Right lobe of liver (tissue), 6 donors: ENCODE data around the gene CELA3A. TPM values are rescaled to one million over a fixed set of nuclear protein-coding genes. Genes with fewer than 3 reads are reported as not detected.
"Not testable (repeated sequence)": the region's sequence is repeated elsewhere in the genome, so short reads cannot be mapped to it uniquely, and the experiment has no call there.

Experiments used
- ATAC-seq, 4 donors: fragments of 200-7000 bp; cut with Tn5 transposase; one replicate each; pipeline ENCODE4 v1.9.1; 2020; ENCODE audit warnings: mild to moderate bottlenecking in 4 of 4, moderate library complexity in 4 of 4
- DNase-seq, 3 donors: peaks; one replicate each; pipeline ENCODE4 v3.0.0-alpha.2; 2020
- H3K27ac ChIP-seq, 3 donors: fragments of 200-600 bp; one replicate each; pipeline ENCODE4 v1.8.0; 2022
- H3K27me3 ChIP-seq, 2 donors: fragments of 200-600 bp; one replicate each; pipeline ENCODE4 v1.8.0; 2022
- H3K36me3 ChIP-seq, 4 donors: fragments of 200-600 bp; sonication (generic) in 1 of 4; one replicate each; pipeline versions ENCODE4 v1.5.1 to v1.8.0; 2017 to 2022; ENCODE audit warnings: control low read depth in 1 of 4
- H3K4me1 ChIP-seq, 4 donors: fragments of 200-600 bp; sonication (generic) in 1 of 4; one replicate each; pipeline versions ENCODE4 v1.5.1 to v1.8.0; 2017 to 2022; ENCODE audit warnings: control low read depth in 1 of 4
- H3K4me3 ChIP-seq, 3 donors: fragments of 200-600 bp; one replicate each; pipeline ENCODE4 v1.8.0; 2022
- H3K9me3 ChIP-seq, 4 donors: fragments of 200-600 bp; sonication (generic) in 1 of 4; one replicate each; pipeline versions ENCODE4 v1.5.1 to v1.8.0; 2017 to 2022; ENCODE audit warnings: control low read depth in 1 of 4
- CTCF ChIP-seq, 4 donors: fragments of 200-600 bp in 3 of 4; fragments of 450-650 bp in 1 of 4; IDR thresholded peaks; one replicate each; pipeline versions ENCODE4 v1.5.1 to v1.8.0; 2016 to 2022; ENCODE audit warnings: antibody characterized with exemption in 4 of 4, mild to moderate bottlenecking in 2 of 4
- POLR2A ChIP-seq: fragments of 450-650 bp; IDR thresholded peaks from one replicate; pipeline ENCODE4 v1.6.1; 2017; ENCODE audit warnings: antibody characterized with exemption, mild to moderate bottlenecking
- WGBS: methylation state at CpG from one replicate; pipeline ENCODE4 v1.1.6; 2018; ENCODE audit warnings: low coverage, low lambda C conversion rate; ENCODE audit not compliant: insufficient coverage; ENCODE audit errors: missing lambda C conversion rate; 5-methylcytosine and 5-hydroxymethylcytosine counted together
- intact Hi-C, 2 donors: fragments of 100-400 bp; cut with DNase I; formaldehyde crosslinking; loops; one replicate each; pipeline versions ENCODE4 v1.11.2 to v1.14.1; 2022
- total RNA-seq, 6 experiments: library from RNA; depleted of rRNA in 2 of 6; stranded (reverse); fragments of >200 nt in 2 of 6; fragmentation: NEBNext Ultra II Directional in 3 of 6; extraction: Animal tissue kit (Norgen Biotek cat#: 25700) in 3 of 6; gene quantifications; one replicate each; pipeline versions ENCODE4 v1.1.0 to v1.2.4, GENCODE V29; 2016 to 2023
- donor health status: DM: no; HTN: yes; CAD: no.
- donor health status: DM: no; HTN: no; CAD: no.
- donor health status: DM: no; HTN: no; CAD: no.
- donor health status: DM: no; HTN: yes; CAD: no.
- donor health status: DM: no; HTN: yes; CAD: no.

Gene CELA3A
- total RNA-seq, 6 experiments from 2014 or later: 0.22 TPM; not detected in 5

DNA sequence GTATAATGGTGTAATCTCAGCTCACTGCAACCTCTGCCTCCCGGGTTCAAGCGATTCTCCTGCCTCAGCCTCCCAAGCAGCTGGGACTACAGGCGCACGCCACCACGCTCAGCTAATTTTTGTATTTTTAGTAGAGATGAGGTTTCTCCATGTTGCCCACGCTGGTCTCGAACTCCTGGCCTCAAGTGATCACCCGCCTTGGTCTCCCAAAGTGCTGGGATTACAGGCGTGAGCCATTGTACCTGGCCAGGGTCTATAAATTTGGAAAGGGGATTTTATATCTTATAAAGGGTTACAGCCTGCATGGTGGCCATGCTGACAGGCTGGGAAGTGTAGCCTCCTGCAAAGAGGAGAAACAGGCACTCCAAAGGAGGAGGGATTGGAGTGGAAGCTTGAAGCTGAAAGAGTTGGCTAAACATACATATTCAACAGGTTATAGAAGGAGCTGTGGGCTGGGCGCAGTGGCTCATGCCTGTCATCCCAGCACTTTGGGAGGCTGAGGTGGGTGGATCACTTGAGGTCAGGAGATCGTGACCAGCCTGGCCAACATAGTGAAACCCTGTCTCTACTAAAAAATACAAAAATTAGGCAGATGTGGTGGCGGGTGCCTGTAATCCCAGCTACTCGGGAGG, 13.2 kb downstream of the CELA3A start:
- H3K4me1 ChIP-seq, H3K9me3 ChIP-seq, intact Hi-C loops, H3K4me3 ChIP-seq, H3K27me3 ChIP-seq, ATAC-seq, DNase-seq, H3K27ac ChIP-seq, H3K36me3 ChIP-seq: not testable (repeated sequence)
- WGBS: 95% methylated on average over 13 of the region's 13 CpGs

GRCh38 chr1:22018583-22019559, 17.4 kb downstream of the CELA3A start:
- peak in 1 of 3 donors; percentile 29 for DNase-seq
- Histone ChIP-seq H3K27ac (no peak overlapping the region), H3K9me3 (no peaks in the 10 kb centered on the region), H3K4me1 (peaks cover 0 to 4% (median 0%) of the 10 kb centered on the region in 4 donors), H3K4me3 (no peak overlapping the region), H3K36me3 (no peaks in the 10 kb centered on the region), H3K27me3 (no peaks in the 10 kb centered on the region)
- intact Hi-C loops: no loop called here
- ATAC-seq: peak; percentile 56 to 76 (median 66)
- no peak for TF ChIP-seq CTCF (IDR thresholded peaks at IDR 0.05)
- no peak for TF ChIP-seq POLR2A
- WGBS: 54% methylated on average over 10 of the region's 10 CpGs

GRCh38 chr1:22021061-22021460, 19.6 kb downstream of the CELA3A start:
- no peak overlapping the region for H3K4me3 ChIP-seq
- no peak for DNase-seq
- peaks cover 0 to 11% (median 0%) of the 10 kb centered on the region in 4 donors for H3K4me1 ChIP-seq
- no peaks in the 10 kb centered on the region for H3K27me3 ChIP-seq
- no peaks in the 10 kb centered on the region for H3K36me3 ChIP-seq
- WGBS: 64% methylated on average over 2 of the region's 6 CpGs
- intact Hi-C loops: no loop called here
- no peak overlapping the region for H3K27ac ChIP-seq
- no peak for TF ChIP-seq CTCF (IDR thresholded peaks at IDR 0.05)
- no peak for TF ChIP-seq POLR2A
- no peak for ATAC-seq
- H3K9me3 ChIP-seq: no peaks in the 10 kb centered on the region

DNA sequence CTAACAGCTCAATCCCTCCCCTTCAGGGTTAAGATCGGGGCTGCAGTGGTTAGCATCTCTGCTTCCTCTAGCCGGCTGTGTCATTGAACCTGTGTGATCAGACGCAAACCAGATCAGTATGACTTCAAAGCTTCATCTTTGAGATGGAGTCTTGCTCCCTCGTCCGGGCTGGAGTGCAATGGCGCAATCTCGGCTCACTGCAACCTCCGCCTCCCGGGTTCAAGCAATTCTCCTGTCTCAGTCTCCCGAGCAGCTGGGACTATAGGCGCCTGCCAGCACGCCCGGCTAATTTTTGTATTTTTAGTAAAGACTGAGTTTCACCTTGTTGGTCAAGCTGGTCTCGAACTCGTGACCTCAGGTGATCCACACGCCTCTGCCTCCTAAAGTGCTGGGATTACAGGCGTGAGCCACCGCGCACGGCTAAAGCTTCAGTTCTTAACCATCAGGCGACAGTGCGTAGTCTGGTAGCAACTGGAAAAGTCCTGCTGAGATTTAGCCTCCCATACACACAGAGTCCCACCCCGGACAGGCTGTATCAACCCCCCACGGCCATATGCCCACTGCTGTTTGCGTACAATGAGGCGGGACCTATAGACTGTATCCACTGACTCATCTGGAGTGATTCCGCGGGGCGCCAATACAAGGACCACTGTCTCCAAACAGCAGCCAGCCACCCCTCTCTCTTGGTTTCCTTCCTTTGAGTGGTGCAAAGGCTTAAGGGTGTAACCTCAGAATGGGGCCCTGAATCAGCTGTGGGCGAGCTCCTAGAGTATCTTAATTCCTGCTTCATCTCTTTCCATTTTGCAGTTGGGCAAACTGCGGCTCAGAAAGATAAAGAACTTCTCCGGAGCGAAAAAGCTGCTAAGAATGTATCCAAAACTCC, 23.3 kb downstream of the CELA3A start:
- peak; percentile 33 to 71 (median 60) for ATAC-seq
- TF ChIP-seq POLR2A (no peak), CTCF (IDR thresholded peaks at IDR 0.05) (peak in 1 of 4 donors; percentile 15)
- intact Hi-C loops: no loop called here

More for the DNA sequence above, 23.3 kb downstream of the CELA3A start:
- Histone ChIP-seq H3K27ac (peak overlapping the region; percentile 93 to 98 (median 95)), H3K9me3 (no peaks in the 10 kb centered on the region), H3K27me3 (no peaks in the 10 kb centered on the region), H3K4me1 (peaks cover 0 to 15% (median 0%) of the 10 kb centered on the region in 4 donors), H3K36me3 (no peaks in the 10 kb centered on the region), H3K4me3 (peak overlapping the region; percentile 68 to 98 (median 88))
- peak; percentile 51 to 65 (median 55) for DNase-seq
- whole genome bisulfite sequencing: 2% methylated on average over 12 of the region's 33 CpGs
